GM21367 (cell line): ENCODE data around the gene APOL1.
"Not testable (repeated sequence)": the region's sequence is repeated elsewhere in the genome, so short reads cannot be mapped to it uniquely, and the experiment has no call there.

Experiments
- ATAC-seq: cut with Tn5 transposase; IDR thresholded peaks from one replicate; pipeline ENCODE4 v1.9.1; 2021; ENCODE audit not compliant: unreplicated experiment

APOL1 gene

GRCh38 chr22:36290391-36291075, 37.6 kb downstream of the APOL1 start:
- ATAC-seq: not testable (repeated sequence)

- no peak for ATAC-seq
Observed at GRCh38 chr22:36291831-36292740, 39.2 kb downstream of the APOL1 start.

GRCh38 chr22:36292823-36293530, 40.0 kb downstream of the APOL1 start:
- no peak for ATAC-seq

- ATAC-seq: no peak
Observed at GRCh38 chr22:36293606-36294292, 40.8 kb downstream of the APOL1 start.

GRCh38 chr22:36294293-36294620, 41.3 kb downstream of the APOL1 start:
- no peak for ATAC-seq

- no peak for ATAC-seq
Observed at GRCh38 chr22:36294801-36295200, 41.9 kb downstream of the APOL1 start.

- ATAC-seq: no peak
Observed at GRCh38 chr22:36295247-36295646, 42.3 kb downstream of the APOL1 start.

- ATAC-seq: no peak
Observed at GRCh38 chr22:36296690-36297089, 43.8 kb downstream of the APOL1 start.

GRCh38 chr22:36297568-36297967, 44.6 kb downstream of the APOL1 start:
- ATAC-seq: no peak

- ATAC-seq: no peak
Observed at GRCh38 chr22:36298118-36298517, 45.2 kb downstream of the APOL1 start.

- ATAC-seq: no peak
Observed at GRCh38 chr22:36298601-36299000, 45.7 kb downstream of the APOL1 start.

- no peak for ATAC-seq
Observed at GRCh38 chr22:36299295-36299694, 46.4 kb downstream of the APOL1 start.

- no peak for ATAC-seq
Observed at GRCh38 chr22:36299911-36300310, 47.0 kb downstream of the APOL1 start.

GRCh38 chr22:36300396-36301212, 47.7 kb downstream of the APOL1 start:
- ATAC-seq: no peak

GRCh38 chr22:36301384-36301828, 48.5 kb downstream of the APOL1 start:
- no peak for ATAC-seq

GRCh38 chr22:36301851-36302250, 48.9 kb downstream of the APOL1 start:
- ATAC-seq: no peak

- ATAC-seq: no peak
Observed at GRCh38 chr22:36302439-36303114, 49.6 kb downstream of the APOL1 start.

GRCh38 chr22:36303115-36303467, 50.2 kb downstream of the APOL1 start:
- no peak for ATAC-seq

GRCh38 chr22:36303874-36304273, 50.9 kb downstream of the APOL1 start:
- ATAC-seq: no peak

GRCh38 chr22:36304429-36304828, 51.5 kb downstream of the APOL1 start:
- no peak for ATAC-seq
